ENCODE results near the gene TMEM272.

- TF ChIP-seq CTCF (IDR thresholded peaks at IDR 0.05) (no peak), ZBTB33 (IDR thresholded peaks at IDR 0.05; ENCODE audit: borderline replicate concordance, low read depth) (no peak), REST (IDR thresholded peaks at IDR 0.05; ENCODE audit: low read depth, low read length) (no peak), RAD21 (IDR thresholded peaks at IDR 0.05; ENCODE audit: low read length) (no peak), CHD2 (IDR thresholded peaks at IDR 0.05; ENCODE audit: low read length, partially characterized antibody) (no peak)
Measured at GRCh38 chr13:51862957-51863356, 18.0 kb upstream of the TMEM272 start.

All from SK-N-SH (cell line).